OCI-LY3 (cell line): ENCODE measurements around the gene KRTAP19-1.

Experiments used
- H2AFZ ChIP-seq: fragments of 200-600, 300-600 bp; shearing (Covaris generic); 2 replicates; pipeline ENCODE4 v1.6.0; 2014; ENCODE audit warnings: antibody characterized with exemption, low read depth, low read length
- H3K27ac ChIP-seq: fragments of 200-600, 300-600 bp; sonication (generic); 2 replicates; pipeline ENCODE4 v1.5.1; 2014; ENCODE audit warnings: mild to moderate bottlenecking, low read length, moderate library complexity, mixed read lengths
- H3K27me3 ChIP-seq: fragments of 200-600, 300-600 bp; sonication (generic); 2 replicates; pipeline ENCODE4 v1.6.1; 2014; ENCODE audit warnings: low read depth, low read length, mixed read lengths
- H3K36me3 ChIP-seq: fragments of 200-600, 300-600 bp; sonication (generic); replicated peaks from 2 replicates; pipeline ENCODE3; 2014; ENCODE audit warnings: low read depth, low read length, mixed read lengths
- H3K4me1 ChIP-seq: fragments of 300-600, 200-600 bp; sonication (generic); 2 replicates; pipeline ENCODE4 v1.6.1; 2014; ENCODE audit warnings: low read length, mixed read lengths
- H3K4me2 ChIP-seq: fragments of 200-600, 300-600 bp; sonication (generic); 2 replicates; pipeline ENCODE4 v1.6.1; 2014; ENCODE audit warnings: low read length, mixed read lengths
- H3K4me3 ChIP-seq: fragments of 300-600, 200-600 bp; sonication (generic); 2 replicates; pipeline ENCODE4 v1.5.1; 2014; ENCODE audit warnings: antibody characterized with exemption, mild to moderate bottlenecking, low read length, moderate library complexity
- H3K79me2 ChIP-seq: fragments of 300-600, 200-600 bp; shearing (Covaris generic); 2 replicates; pipeline ENCODE4 v1.6.1; 2014; ENCODE audit warnings: mild to moderate bottlenecking, low read length, mixed read lengths
- H3K9ac ChIP-seq: fragments of 300-600, 200-600 bp; shearing (Covaris generic); 2 replicates; pipeline ENCODE4 v1.6.0; 2014; ENCODE audit warnings: mild to moderate bottlenecking, low read length, moderate library complexity
- H3K9me3 ChIP-seq: fragments of 200-600, 300-600 bp; shearing (Covaris generic); 2 replicates; pipeline ENCODE4 v1.6.1; 2014; ENCODE audit warnings: low read length, mixed read lengths; ENCODE audit not compliant: insufficient read depth
- H4K20me1 ChIP-seq: fragments of 200-600, 300-600 bp; sonication (generic); 2 replicates; pipeline ENCODE4 v1.6.1; 2016; ENCODE audit warnings: low read length, mixed read lengths; ENCODE audit not compliant: insufficient read depth
- CTCF ChIP-seq: fragments of 200-600, 300-600 bp; sonication (generic); IDR thresholded peaks from 2 replicates; pipeline ENCODE4 v1.5.1; 2014; ENCODE audit warnings: antibody characterized with exemption, low read length, low read depth
- EZH2phosphoT487 ChIP-seq: fragments of 200-600 bp; shearing (Covaris generic); IDR thresholded peaks from 2 replicates; pipeline ENCODE4 v1.6.1; 2018; ENCODE audit warnings: antibody characterized with exemption, mixed run types, low read depth

The KRTAP19-1 gene

DNA sequence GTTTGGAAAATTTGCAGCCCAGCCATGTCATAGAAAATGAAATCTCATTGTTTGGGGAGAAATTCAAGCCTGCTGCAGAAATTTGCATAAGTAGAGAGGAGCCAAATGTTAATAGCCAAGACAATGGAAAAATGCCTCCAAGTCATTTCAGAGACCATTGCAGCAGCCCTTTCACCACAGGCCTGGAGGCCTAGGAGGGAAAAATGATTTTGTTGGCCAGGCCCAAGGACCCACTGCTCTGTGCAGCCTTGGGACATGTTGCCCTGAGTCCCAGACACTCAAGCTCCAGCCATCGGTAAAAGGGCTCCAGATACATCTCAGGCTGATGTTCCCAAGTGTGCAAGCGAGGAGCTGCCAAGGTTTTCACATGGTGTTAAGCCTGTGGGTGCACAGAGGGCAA is 6.0 kb upstream of the KRTAP19-1 start:
- no peaks in the 10 kb centered on the region for H3K36me3 ChIP-seq
- H3K9me3 ChIP-seq, result no peaks in the 10 kb centered on the region
- no peaks in the 10 kb centered on the region for H3K4me1 ChIP-seq
- H2AFZ ChIP-seq, result no peak overlapping the region
- H3K27ac ChIP-seq, result no peak overlapping the region
- H3K9ac ChIP-seq, result no peak overlapping the region
- H3K79me2 ChIP-seq, result no peaks in the 10 kb centered on the region
- no peak for TF ChIP-seq EZH2phosphoT487
- TF ChIP-seq CTCF, result no peak
- H3K4me3 ChIP-seq, result no peak overlapping the region
- no peak overlapping the region for H3K4me2 ChIP-seq
- no peaks in the 10 kb centered on the region for H3K27me3 ChIP-seq
- no peaks in the 10 kb centered on the region for H4K20me1 ChIP-seq

DNA sequence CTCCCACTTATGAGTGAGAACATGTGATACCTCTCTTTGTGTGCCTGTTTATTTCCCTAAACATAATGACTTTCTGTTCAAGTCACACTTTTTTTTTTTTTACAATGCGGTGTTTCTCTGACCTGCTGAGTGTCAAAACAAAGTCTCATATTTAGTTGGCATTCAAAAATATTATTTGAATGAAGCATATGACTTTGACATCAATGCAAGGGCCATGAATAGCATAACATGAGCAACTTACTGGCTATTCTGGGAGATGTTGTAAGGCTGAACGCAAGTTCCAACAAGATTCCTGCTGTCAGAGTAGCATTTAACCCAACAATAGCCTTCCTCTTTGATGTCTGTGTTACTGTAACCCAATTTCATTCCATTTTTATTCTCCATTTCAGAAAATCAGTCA is 2.0 kb upstream of the KRTAP19-1 start:
- H3K36me3 ChIP-seq, result no peaks in the 10 kb centered on the region
- no peak overlapping the region for H3K4me2 ChIP-seq
- H3K27me3 ChIP-seq, result no peaks in the 10 kb centered on the region
- H3K4me3 ChIP-seq, result no peak overlapping the region
- no peaks in the 10 kb centered on the region for H3K9me3 ChIP-seq
- TF ChIP-seq EZH2phosphoT487 (no peak), CTCF (no peak)
- no peaks in the 10 kb centered on the region for H3K4me1 ChIP-seq
- H2AFZ ChIP-seq, result no peak overlapping the region
- no peaks in the 10 kb centered on the region for H3K79me2 ChIP-seq
- no peak overlapping the region for H3K9ac ChIP-seq
- H3K27ac ChIP-seq, result no peak overlapping the region
- no peaks in the 10 kb centered on the region for H4K20me1 ChIP-seq

DNA sequence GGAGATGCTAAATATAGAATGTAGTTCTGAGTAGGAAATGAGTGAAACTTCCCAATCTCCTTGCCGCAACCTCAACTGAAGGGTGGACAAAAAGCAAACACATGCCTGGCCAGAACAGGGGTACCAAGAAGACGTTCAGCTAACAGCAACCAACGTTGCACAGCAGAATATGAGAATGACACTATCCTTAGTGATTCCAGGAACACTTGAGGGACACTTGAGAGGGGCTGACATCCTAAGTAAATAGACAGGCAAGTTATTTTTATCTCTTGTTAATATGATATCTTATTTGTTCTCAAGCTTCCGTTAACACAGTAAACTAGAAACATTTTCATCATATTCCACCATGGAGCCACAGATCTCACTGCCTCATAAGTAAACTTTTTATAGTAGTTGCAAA is 908 bp downstream of the KRTAP19-1 start:
- H3K36me3 ChIP-seq, result no peaks in the 10 kb centered on the region
- H3K4me3 ChIP-seq, result no peak overlapping the region
- H3K9ac ChIP-seq, result no peak overlapping the region
- H3K4me2 ChIP-seq, result no peak overlapping the region
- no peaks in the 10 kb centered on the region for H4K20me1 ChIP-seq
- H3K79me2 ChIP-seq, result no peaks in the 10 kb centered on the region
- H3K27me3 ChIP-seq, result no peaks in the 10 kb centered on the region
- no peak overlapping the region for H2AFZ ChIP-seq
- no peak overlapping the region for H3K27ac ChIP-seq
- H3K4me1 ChIP-seq, result no peaks in the 10 kb centered on the region
- no peaks in the 10 kb centered on the region for H3K9me3 ChIP-seq
- no peak for TF ChIP-seq CTCF
- no peak for TF ChIP-seq EZH2phosphoT487

DNA sequence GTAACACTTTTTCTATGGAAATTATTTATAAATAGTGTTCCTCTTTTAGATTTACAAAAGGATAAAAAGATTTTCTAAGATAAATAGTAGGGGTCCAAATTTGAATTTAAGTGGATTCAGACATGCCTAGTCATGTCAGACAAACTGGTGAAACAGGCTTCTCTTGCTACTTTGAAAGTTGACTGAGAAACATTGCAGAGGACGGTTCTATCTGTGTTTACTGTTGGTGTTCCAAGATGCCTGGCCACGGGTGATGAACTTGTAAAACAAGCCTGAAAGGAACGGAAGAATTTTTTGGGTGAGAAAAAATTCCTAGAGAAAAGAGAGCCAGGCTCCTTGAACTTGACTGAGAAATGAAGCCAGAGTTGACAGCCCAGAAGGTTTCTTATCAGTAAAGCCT is 2.2 kb downstream of the KRTAP19-1 start:
- Histone ChIP-seq H2AFZ (no peak overlapping the region), H3K27ac (no peak overlapping the region)

More for the DNA sequence above, 2.2 kb downstream of the KRTAP19-1 start:
- H3K79me2 ChIP-seq, result no peaks in the 10 kb centered on the region
- H4K20me1 ChIP-seq, result no peaks in the 10 kb centered on the region
- no peaks in the 10 kb centered on the region for H3K27me3 ChIP-seq
- no peaks in the 10 kb centered on the region for H3K4me1 ChIP-seq
- no peaks in the 10 kb centered on the region for H3K36me3 ChIP-seq
- no peak overlapping the region for H3K4me3 ChIP-seq
- H3K4me2 ChIP-seq, result no peak overlapping the region
- no peaks in the 10 kb centered on the region for H3K9me3 ChIP-seq
- TF ChIP-seq EZH2phosphoT487, result no peak
- H3K9ac ChIP-seq, result no peak overlapping the region
